CD14-positive monocyte (primary cell): ENCODE measurements around the gene PTPRD. TPM values are rescaled to one million over a fixed set of nuclear protein-coding genes. Genes with fewer than 3 reads are reported as not detected.

Source experiments
- DNase-seq, 3 donors: peaks; one replicate each; pipeline ENCODE4 v3.0.0-alpha.2; 2011 to 2022
- H2AFZ ChIP-seq: 2 replicates; pipeline ENCODE4 v1.6.0; 2012; ENCODE audit warnings: mild to moderate bottlenecking, low read depth, low read length, inconsistent platforms; ENCODE audit not compliant: insufficient read depth, poor library complexity, severe bottlenecking
- H3K27ac ChIP-seq, 2 donors: 1 replicate in 1 of 2; 2 replicates in 1 of 2; pipeline ENCODE4 v1.5.1; 2012 to 2013; ENCODE audit warnings: low read length in 2 of 2, control low read depth in 1 of 2, inconsistent platforms in 1 of 2, low read depth in 1 of 2, mild to moderate bottlenecking in 1 of 2
- H3K27me3 ChIP-seq, 2 donors: one replicate each; pipeline versions ENCODE4 v1.6.0 to v1.6.1; 2011 to 2013; ENCODE audit warnings: low read length in 2 of 2; ENCODE audit not compliant: control insufficient read depth in 2 of 2, insufficient read depth in 2 of 2
- H3K36me3 ChIP-seq, 2 donors: replicated peaks in 1 of 2; 1 replicate in 1 of 2; 2 replicates in 1 of 2; pipeline versions ENCODE4 v1.5.1 to v1.6.1; 2012 to 2013; ENCODE audit warnings: low read length in 2 of 2, control low read depth in 1 of 2, inconsistent platforms in 1 of 2, mild to moderate bottlenecking in 1 of 2; ENCODE audit not compliant: insufficient read depth in 2 of 2, control insufficient read depth in 1 of 2
- H3K4me1 ChIP-seq, 2 donors: 1 replicate in 1 of 2; 2 replicates in 1 of 2; pipeline versions ENCODE4 v1.5.1 to v1.6.1; 2012 to 2013; ENCODE audit warnings: low read length in 2 of 2, control low read depth in 1 of 2, inconsistent platforms in 1 of 2, mild to moderate bottlenecking in 1 of 2, moderate library complexity in 1 of 2; ENCODE audit not compliant: insufficient read depth in 2 of 2, control insufficient read depth in 1 of 2
- H3K4me2 ChIP-seq: replicated peaks from 2 replicates; pipeline ENCODE3; 2012; ENCODE audit warnings: low read length, moderate library complexity, mild to moderate bottlenecking; ENCODE audit not compliant: poor library complexity, severe bottlenecking; ENCODE audit errors: extremely low read depth
- H3K4me3 ChIP-seq, 3 experiments: fragments of 200-600 bp in 1 of 3; sonication (generic) in 1 of 3; replicated peaks in 1 of 3; 1 replicate in 2 of 3; 2 replicates in 1 of 3; pipeline ENCODE4 v1.5.1; 2011 to 2013; ENCODE audit warnings: low read length in 3 of 3, mild to moderate bottlenecking in 3 of 3, control low read depth in 2 of 3, low read depth in 2 of 3, inconsistent platforms in 1 of 3, moderate library complexity in 1 of 3
- H3K79me2 ChIP-seq: 2 replicates; pipeline ENCODE4 v1.6.0; 2012; ENCODE audit warnings: mild to moderate bottlenecking, control low read depth, inconsistent platforms, low read length, moderate library complexity; ENCODE audit not compliant: insufficient read depth
- H3K9ac ChIP-seq: 2 replicates; pipeline ENCODE4 v1.6.0; 2017; ENCODE audit warnings: low read length, mild to moderate bottlenecking; ENCODE audit not compliant: insufficient read depth, poor library complexity, severe bottlenecking
- H3K9me3 ChIP-seq, 2 donors: replicated peaks in 1 of 2; 1 replicate in 1 of 2; 2 replicates in 1 of 2; pipeline versions ENCODE4 v1.5.1 to v1.6.1; 2012 to 2013; ENCODE audit warnings: low read length in 2 of 2, control low read depth in 1 of 2; ENCODE audit not compliant: control insufficient read depth in 1 of 2, insufficient read depth in 1 of 2
- H4K20me1 ChIP-seq: 2 replicates; pipeline ENCODE4 v1.6.0; 2012; ENCODE audit warnings: mild to moderate bottlenecking, low read length, control low read depth, moderate library complexity; ENCODE audit not compliant: insufficient read depth
- H3K27ac Mint-ChIP-seq, 7 donors: one replicate each; pipeline ENCODE4 v1.8.0; 2020; ENCODE audit warnings: mild to moderate bottlenecking in 7 of 7, mixed read lengths in 7 of 7, moderate library complexity in 6 of 7, inconsistent platforms in 2 of 7
- H3K27me3 Mint-ChIP-seq, 3 donors: one replicate each; pipeline ENCODE4 v1.8.0; 2021 to 2022; ENCODE audit warnings: low read depth in 3 of 3, mild to moderate bottlenecking in 3 of 3, mixed read lengths in 3 of 3, moderate library complexity in 3 of 3, inconsistent platforms in 1 of 3
- H3K36me3 Mint-ChIP-seq, 2 donors: one replicate each; pipeline ENCODE4 v1.8.0; 2020; ENCODE audit warnings: mixed read lengths in 2 of 2, inconsistent platforms in 1 of 2, mild to moderate bottlenecking in 1 of 2
- H3K4me1 Mint-ChIP-seq: one replicate; pipeline ENCODE4 v1.8.0; 2020; ENCODE audit warnings: mild to moderate bottlenecking, mixed read lengths
- H3K4me3 Mint-ChIP-seq, 2 donors: one replicate each; pipeline ENCODE4 v1.8.0; 2020; ENCODE audit warnings: mild to moderate bottlenecking in 2 of 2, mixed read lengths in 2 of 2, moderate library complexity in 1 of 2
- H3K9me3 Mint-ChIP-seq, 7 donors: one replicate each; pipeline ENCODE4 v1.8.0; 2020 to 2022; ENCODE audit warnings: mixed read lengths in 7 of 7, mild to moderate bottlenecking in 6 of 7, moderate library complexity in 6 of 7, inconsistent platforms in 2 of 7
- CTCF ChIP-seq: fragments of 200-600 bp; IDR thresholded peaks from one replicate; pipeline ENCODE4 v1.8.0; 2022; ENCODE audit warnings: antibody characterized with exemption, mild to moderate bottlenecking
- WGBS: methylation state at CpG from one replicate; pipeline ENCODE4 v1.1.5; 2013; ENCODE audit warnings: missing lambda C conversion rate; ENCODE audit not compliant: insufficient coverage; 5-methylcytosine and 5-hydroxymethylcytosine counted together
- intact Hi-C, 2 donors: fragments of 100-400 bp; cut with micrococcal nuclease; formaldehyde crosslinking; loops; one replicate each; pipeline versions ENCODE4 v1.15.0 to v1.15.1; 2023
- polyA plus RNA-seq, 3 donors: library from polyadenylated mRNA; depleted of rRNA in 1 of 3; unstranded in 2 of 3; stranded (reverse) in 1 of 3; fragments of 300-500 nt in 2 of 3; fragments of >200 nt in 1 of 3; fragmentation: Illumina TruSeq in 2 of 3; gene quantifications; 1 replicate in 2 of 3; 2 replicates in 1 of 3; pipeline ENCODE4 v1.2.3, GENCODE V29; 2012 to 2021

PTPRD gene
- polyA plus RNA-seq, 3 donors, result not detected

- Histone ChIP-seq H3K27me3 (no peaks in the 10 kb centered on the region), H3K79me2 (no peaks in the 10 kb centered on the region), H3K4me2 (no peak overlapping the region), H3K36me3 (no peaks in the 10 kb centered on the region), H3K27ac (no peak overlapping the region), H3K9me3 (no peaks in the 10 kb centered on the region), H4K20me1 (no peaks in the 10 kb centered on the region), H2AFZ (no peak overlapping the region), H3K4me3 (no peak overlapping the region), H3K9ac (no peak overlapping the region), H3K4me1 (no peaks in the 10 kb centered on the region)
- Mint-ChIP-seq H3K9me3 (peaks cover 0 to 4% (median 0%) of the 10 kb centered on the region in 7 donors), H3K36me3 (no peaks in the 10 kb centered on the region), H3K4me3 (no peak overlapping the region), H3K27me3 (no peaks in the 10 kb centered on the region), H3K4me1 (no peaks in the 10 kb centered on the region), H3K27ac (no peak overlapping the region)
- DNase-seq, result no peak
- intact Hi-C loops, result no loop called here
- TF ChIP-seq CTCF, result no peak
Observed at GRCh38 chr9:9223175-9223574, 1389.6 kb downstream of the PTPRD start.

DNA sequence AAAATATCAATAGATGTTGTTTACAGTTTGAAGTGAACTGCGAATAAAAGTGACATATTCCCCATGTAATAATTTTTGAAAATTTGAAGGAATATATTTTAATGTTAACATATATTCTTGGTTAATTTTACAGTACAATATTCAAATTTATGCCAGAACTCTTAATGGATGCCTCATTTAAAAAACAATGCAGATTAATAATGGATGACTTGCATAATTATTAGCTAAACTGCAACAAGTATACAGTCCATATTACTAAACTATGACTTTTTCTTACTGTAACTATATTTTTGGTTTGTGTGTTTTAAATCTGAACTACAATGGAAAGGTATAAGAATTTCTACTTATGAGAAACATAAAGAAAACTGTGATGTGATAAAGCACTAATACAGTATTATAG is 1390.1 kb downstream of the PTPRD start:
- no peak overlapping the region for H3K4me2 ChIP-seq
- intact Hi-C loops, result no loop called here
- WGBS, result no CpG with 5 or more reads among the region's 1 CpG
- H3K4me1 Mint-ChIP-seq, result no peaks in the 10 kb centered on the region
- H2AFZ ChIP-seq, result no peak overlapping the region
- H3K9me3 Mint-ChIP-seq, result peaks cover 0 to 4% (median 0%) of the 10 kb centered on the region in 7 donors
- no peak overlapping the region for H3K27ac Mint-ChIP-seq
- H3K27ac ChIP-seq, result no peak overlapping the region
- no peak overlapping the region for H3K9ac ChIP-seq
- no peak for DNase-seq
- H4K20me1 ChIP-seq, result no peaks in the 10 kb centered on the region
- H3K9me3 ChIP-seq, result no peaks in the 10 kb centered on the region
- no peaks in the 10 kb centered on the region for H3K36me3 ChIP-seq
- no peaks in the 10 kb centered on the region for H3K27me3 ChIP-seq
- no peak overlapping the region for H3K4me3 ChIP-seq
- no peaks in the 10 kb centered on the region for H3K4me1 ChIP-seq
- no peaks in the 10 kb centered on the region for H3K36me3 Mint-ChIP-seq
- no peaks in the 10 kb centered on the region for H3K27me3 Mint-ChIP-seq
- no peak overlapping the region for H3K4me3 Mint-ChIP-seq
- no peak for TF ChIP-seq CTCF
- H3K79me2 ChIP-seq, result no peaks in the 10 kb centered on the region
